Lower leg skin (tissue), 3 donors: Measurements from ENCODE around the gene COQ9.

ENCODE experiments used
- CTCF ChIP-seq, 3 donors: fragments of 450-650 bp; IDR thresholded peaks; one replicate each; pipeline ENCODE4 v1.5.1; 2016; ENCODE audit warnings: antibody characterized with exemption in 3 of 3, mild to moderate bottlenecking in 3 of 3, moderate library complexity in 2 of 3
- POLR2A ChIP-seq, 2 donors: fragments of 450-650 bp; IDR thresholded peaks; one replicate each; pipeline ENCODE4 v1.6.1; 2016 to 2017; ENCODE audit warnings: antibody characterized with exemption in 2 of 2, mild to moderate bottlenecking in 1 of 2, moderate library complexity in 1 of 2

- TF ChIP-seq CTCF (IDR thresholded peaks at IDR 0.05) (no peak), POLR2A (IDR thresholded peaks at IDR 0.05) (no peak)
These were observed 63.0 kb downstream of the COQ9 start for GRCh38 chr16:57510016-57510871.
